GM23338 (cell line): ENCODE results near the gene SH3BGR.

Source experiments
- CTCF ChIP-seq, 2 experiments: fragments of 200-600 bp in 1 of 2; sonication (generic) in 1 of 2; conservative IDR thresholded peaks; 2 replicates each; pipeline versions ENCODE4 v1.5.1 to v1.6.1; 2016 to 2017; ENCODE audit warnings: antibody characterized with exemption in 2 of 2, low read depth in 2 of 2, mild to moderate bottlenecking in 2 of 2, moderate library complexity in 1 of 2
- EZH2phosphoT487 ChIP-seq: fragments of 200-600 bp; sonication (generic); IDR thresholded peaks from one replicate; pipeline ENCODE4 v1.8.1; 2018; ENCODE audit warnings: antibody characterized with exemption; ENCODE audit not compliant: unreplicated experiment
- POLR2AphosphoS5 ChIP-seq: IDR thresholded peaks from 2 replicates; pipeline ENCODE4 v1.6.1; 2016; ENCODE audit warnings: antibody characterized with exemption, low read depth
- TF ChIP-seq, protein P1 (sequence below): fragments of 250-450 bp; sonication (Bioruptor Pico); IDR thresholded peaks from 2 replicates; pipeline ENCODE4 v1.5.0; 2020; ENCODE audit warnings: mild to moderate bottlenecking, moderate library complexity

- TF ChIP-seq, protein P1, sequence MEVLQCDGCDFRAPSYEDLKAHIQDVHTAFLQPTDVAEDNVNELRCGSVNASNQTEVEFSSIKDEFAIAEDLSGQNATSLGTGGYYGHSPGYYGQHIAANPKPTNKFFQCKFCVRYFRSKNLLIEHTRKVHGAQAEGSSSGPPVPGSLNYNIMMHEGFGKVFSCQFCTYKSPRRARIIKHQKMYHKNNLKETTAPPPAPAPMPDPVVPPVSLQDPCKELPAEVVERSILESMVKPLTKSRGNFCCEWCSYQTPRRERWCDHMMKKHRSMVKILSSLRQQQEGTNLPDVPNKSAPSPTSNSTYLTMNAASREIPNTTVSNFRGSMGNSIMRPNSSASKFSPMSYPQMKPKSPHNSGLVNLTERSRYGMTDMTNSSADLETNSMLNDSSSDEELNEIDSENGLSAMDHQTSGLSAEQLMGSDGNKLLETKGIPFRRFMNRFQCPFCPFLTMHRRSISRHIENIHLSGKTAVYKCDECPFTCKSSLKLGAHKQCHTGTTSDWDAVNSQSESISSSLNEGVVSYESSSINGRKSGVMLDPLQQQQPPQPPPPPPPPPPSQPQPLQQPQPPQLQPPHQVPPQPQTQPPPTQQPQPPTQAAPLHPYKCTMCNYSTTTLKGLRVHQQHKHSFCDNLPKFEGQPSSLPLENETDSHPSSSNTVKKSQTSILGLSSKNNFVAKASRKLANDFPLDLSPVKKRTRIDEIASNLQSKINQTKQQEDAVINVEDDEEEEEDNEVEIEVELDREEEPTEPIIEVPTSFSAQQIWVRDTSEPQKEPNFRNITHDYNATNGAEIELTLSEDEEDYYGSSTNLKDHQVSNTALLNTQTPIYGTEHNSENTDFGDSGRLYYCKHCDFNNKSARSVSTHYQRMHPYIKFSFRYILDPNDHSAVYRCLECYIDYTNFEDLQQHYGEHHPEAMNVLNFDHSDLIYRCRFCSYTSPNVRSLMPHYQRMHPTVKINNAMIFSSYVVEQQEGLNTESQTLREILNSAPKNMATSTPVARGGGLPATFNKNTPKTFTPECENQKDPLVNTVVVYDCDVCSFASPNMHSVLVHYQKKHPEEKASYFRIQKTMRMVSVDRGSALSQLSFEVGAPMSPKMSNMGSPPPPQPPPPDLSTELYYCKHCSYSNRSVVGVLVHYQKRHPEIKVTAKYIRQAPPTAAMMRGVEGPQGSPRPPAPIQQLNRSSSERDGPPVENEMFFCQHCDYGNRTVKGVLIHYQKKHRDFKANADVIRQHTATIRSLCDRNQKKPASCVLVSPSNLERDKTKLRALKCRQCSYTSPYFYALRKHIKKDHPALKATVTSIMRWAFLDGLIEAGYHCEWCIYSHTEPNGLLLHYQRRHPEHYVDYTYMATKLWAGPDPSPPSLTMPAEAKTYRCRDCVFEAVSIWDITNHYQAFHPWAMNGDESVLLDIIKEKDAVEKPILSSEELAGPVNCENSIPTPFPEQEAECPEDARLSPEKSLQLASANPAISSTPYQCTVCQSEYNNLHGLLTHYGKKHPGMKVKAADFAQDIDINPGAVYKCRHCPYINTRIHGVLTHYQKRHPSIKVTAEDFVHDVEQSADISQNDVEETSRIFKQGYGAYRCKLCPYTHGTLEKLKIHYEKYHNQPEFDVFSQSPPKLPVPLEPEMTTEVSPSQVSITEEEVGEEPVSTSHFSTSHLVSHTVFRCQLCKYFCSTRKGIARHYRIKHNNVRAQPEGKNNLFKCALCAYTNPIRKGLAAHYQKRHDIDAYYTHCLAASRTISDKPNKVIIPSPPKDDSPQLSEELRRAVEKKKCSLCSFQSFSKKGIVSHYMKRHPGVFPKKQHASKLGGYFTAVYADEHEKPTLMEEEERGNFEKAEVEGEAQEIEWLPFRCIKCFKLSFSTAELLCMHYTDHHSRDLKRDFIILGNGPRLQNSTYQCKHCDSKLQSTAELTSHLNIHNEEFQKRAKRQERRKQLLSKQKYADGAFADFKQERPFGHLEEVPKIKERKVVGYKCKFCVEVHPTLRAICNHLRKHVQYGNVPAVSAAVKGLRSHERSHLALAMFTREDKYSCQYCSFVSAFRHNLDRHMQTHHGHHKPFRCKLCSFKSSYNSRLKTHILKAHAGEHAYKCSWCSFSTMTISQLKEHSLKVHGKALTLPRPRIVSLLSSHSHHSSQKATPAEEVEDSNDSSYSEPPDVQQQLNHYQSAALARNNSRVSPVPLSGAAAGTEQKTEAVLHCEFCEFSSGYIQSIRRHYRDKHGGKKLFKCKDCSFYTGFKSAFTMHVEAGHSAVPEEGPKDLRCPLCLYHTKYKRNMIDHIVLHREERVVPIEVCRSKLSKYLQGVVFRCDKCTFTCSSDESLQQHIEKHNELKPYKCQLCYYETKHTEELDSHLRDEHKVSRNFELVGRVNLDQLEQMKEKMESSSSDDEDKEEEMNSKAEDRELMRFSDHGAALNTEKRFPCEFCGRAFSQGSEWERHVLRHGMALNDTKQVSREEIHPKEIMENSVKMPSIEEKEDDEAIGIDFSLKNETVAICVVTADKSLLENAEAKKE (CRISPR knock-in tag): no peak
- no peak for TF ChIP-seq CTCF (conservative IDR thresholded peaks at IDR 0.05; ENCODE audit: low read depth in 2 of 2)
- no peak for TF ChIP-seq POLR2AphosphoS5
- TF ChIP-seq EZH2phosphoT487: no peak
These were observed 101.1 kb downstream of the SH3BGR start for GRCh38 chr21:39552856-39553255.
